Measurements from ENCODE around the gene C6orf163. TPM values are rescaled to one million over a fixed set of nuclear protein-coding genes. Genes with fewer than 3 reads are reported as not detected.

The C6orf163 gene
- total RNA-seq, 4 donors from 2014 or later: 1.9 to 10.1 (median 3.0) TPM

GRCh38 chr6:87373377-87373776 is 28.8 kb downstream of the C6orf163 start:
- no peak for DNase-seq (ENCODE audit: low spot score in 2 of 2)
- Histone ChIP-seq H3K27ac (no peak overlapping the region), H3K27me3 (no peaks in the 10 kb centered on the region), H3K9me3 (no peaks in the 10 kb centered on the region), H3K36me3 (no peaks in the 10 kb centered on the region), H3K4me3 (no peak overlapping the region), H3K4me1 (no peaks in the 10 kb centered on the region)
- 93% methylated on average over 2 of the region's 2 CpGs for WGBS
- TF ChIP-seq, protein P1, sequence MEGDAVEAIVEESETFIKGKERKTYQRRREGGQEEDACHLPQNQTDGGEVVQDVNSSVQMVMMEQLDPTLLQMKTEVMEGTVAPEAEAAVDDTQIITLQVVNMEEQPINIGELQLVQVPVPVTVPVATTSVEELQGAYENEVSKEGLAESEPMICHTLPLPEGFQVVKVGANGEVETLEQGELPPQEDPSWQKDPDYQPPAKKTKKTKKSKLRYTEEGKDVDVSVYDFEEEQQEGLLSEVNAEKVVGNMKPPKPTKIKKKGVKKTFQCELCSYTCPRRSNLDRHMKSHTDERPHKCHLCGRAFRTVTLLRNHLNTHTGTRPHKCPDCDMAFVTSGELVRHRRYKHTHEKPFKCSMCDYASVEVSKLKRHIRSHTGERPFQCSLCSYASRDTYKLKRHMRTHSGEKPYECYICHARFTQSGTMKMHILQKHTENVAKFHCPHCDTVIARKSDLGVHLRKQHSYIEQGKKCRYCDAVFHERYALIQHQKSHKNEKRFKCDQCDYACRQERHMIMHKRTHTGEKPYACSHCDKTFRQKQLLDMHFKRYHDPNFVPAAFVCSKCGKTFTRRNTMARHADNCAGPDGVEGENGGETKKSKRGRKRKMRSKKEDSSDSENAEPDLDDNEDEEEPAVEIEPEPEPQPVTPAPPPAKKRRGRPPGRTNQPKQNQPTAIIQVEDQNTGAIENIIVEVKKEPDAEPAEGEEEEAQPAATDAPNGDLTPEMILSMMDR (IDR thresholded peaks at IDR 0.05): no peak
- no peak for TF ChIP-seq POLR2AphosphoS5 (IDR thresholded peaks at IDR 0.05)
- TF ChIP-seq POLR2A (IDR thresholded peaks at IDR 0.05): no peak
- TF ChIP-seq EP300 (IDR thresholded peaks at IDR 0.05): no peak

DNA sequence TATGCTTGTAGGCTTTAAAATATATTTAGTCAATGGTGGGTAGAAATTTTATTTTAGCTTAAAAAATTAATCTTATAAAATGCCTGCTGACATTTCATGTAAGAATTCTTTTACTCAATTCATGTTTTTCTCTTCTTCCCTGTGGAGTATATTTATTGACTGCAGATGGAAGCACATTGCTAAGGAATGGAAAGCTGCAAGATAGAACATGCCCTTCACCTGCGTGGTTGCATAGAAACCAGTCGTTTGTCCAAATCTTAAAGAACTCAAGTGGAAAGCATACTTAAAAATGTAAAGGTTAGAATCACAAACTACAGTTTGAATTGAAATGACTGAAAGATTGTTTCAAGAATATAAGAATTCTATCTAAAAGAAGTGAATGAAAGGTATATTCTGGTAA is 30.7 kb downstream of the C6orf163 start:
- Histone ChIP-seq H3K27ac (no peak overlapping the region), H3K27me3 (no peaks in the 10 kb centered on the region)
- TF ChIP-seq, protein P1 (IDR thresholded peaks at IDR 0.05): no peak
- TF ChIP-seq POLR2AphosphoS5 (IDR thresholded peaks at IDR 0.05) (no peak), EP300 (IDR thresholded peaks at IDR 0.05) (no peak), POLR2A (IDR thresholded peaks at IDR 0.05) (no peak)

GRCh38 chr6:87376643-87377042 is 32.0 kb downstream of the C6orf163 start:
- no peaks in the 10 kb centered on the region for H3K4me1 ChIP-seq
- 95% methylated on average over 2 of the region's 2 CpGs for WGBS
- H3K27ac ChIP-seq: no peak overlapping the region
- TF ChIP-seq POLR2A (IDR thresholded peaks at IDR 0.05) (no peak), EP300 (IDR thresholded peaks at IDR 0.05) (no peak), POLR2AphosphoS5 (IDR thresholded peaks at IDR 0.05) (no peak)
- TF ChIP-seq, protein P1 (IDR thresholded peaks at IDR 0.05): no peak
- H3K27me3 ChIP-seq: no peaks in the 10 kb centered on the region
- H3K4me3 ChIP-seq: no peak overlapping the region
- no peaks in the 10 kb centered on the region for H3K9me3 ChIP-seq
- no peak for DNase-seq (ENCODE audit: low spot score in 2 of 2)
- no peaks in the 10 kb centered on the region for H3K36me3 ChIP-seq

More for the DNA sequence above, 30.7 kb downstream of the C6orf163 start:
- 43% methylated on average over 2 of the region's 2 CpGs for WGBS
- no peak for DNase-seq (ENCODE audit: low spot score in 2 of 2)
- Histone ChIP-seq H3K4me3 (no peak overlapping the region), H3K36me3 (no peaks in the 10 kb centered on the region), H3K4me1 (no peaks in the 10 kb centered on the region), H3K9me3 (no peaks in the 10 kb centered on the region)

- DNase-seq (ENCODE audit: low spot score in 2 of 2): no peak
- no peaks in the 10 kb centered on the region for H3K9me3 ChIP-seq
- no peaks in the 10 kb centered on the region for H3K36me3 ChIP-seq
- H3K4me1 ChIP-seq: no peaks in the 10 kb centered on the region
- H3K27ac ChIP-seq: no peak overlapping the region
- TF ChIP-seq POLR2A (IDR thresholded peaks at IDR 0.05): no peak
- TF ChIP-seq, protein P1 (IDR thresholded peaks at IDR 0.05): no peak
- no peak for TF ChIP-seq EP300 (IDR thresholded peaks at IDR 0.05)
- 68% methylated on average over 4 of the region's 4 CpGs for WGBS
- no peaks in the 10 kb centered on the region for H3K27me3 ChIP-seq
- H3K4me3 ChIP-seq: no peak overlapping the region
Observed at GRCh38 chr6:87378947-87379346, 34.3 kb downstream of the C6orf163 start.

- Histone ChIP-seq H3K27me3 (no peaks in the 10 kb centered on the region), H3K4me3 (no peak overlapping the region), H3K9me3 (no peaks in the 10 kb centered on the region), H3K27ac (no peak overlapping the region), H3K4me1 (no peaks in the 10 kb centered on the region), H3K36me3 (no peaks in the 10 kb centered on the region)
- TF ChIP-seq POLR2A (IDR thresholded peaks at IDR 0.05): no peak
- TF ChIP-seq, protein P1 (IDR thresholded peaks at IDR 0.05): no peak
- TF ChIP-seq POLR2AphosphoS5 (IDR thresholded peaks at IDR 0.05): no peak
- TF ChIP-seq EP300 (IDR thresholded peaks at IDR 0.05): no peak
- DNase-seq (ENCODE audit: low spot score in 2 of 2): no peak
- WGBS: 82% methylated on average over 5 of the region's 5 CpGs
Observed at GRCh38 chr6:87382861-87383260, 38.2 kb downstream of the C6orf163 start.
